Stimulated activated CD8-positive, alpha-beta memory T cell treated with anti-CD3 and anti-CD28 coated beads, Interleukin-2, amount 100 ng/mL, for 48 hours (primary cell): ENCODE data around the gene ZNF844.
"Not testable (repeated sequence)": the region's sequence is repeated elsewhere in the genome, so short reads cannot be mapped to it uniquely, and the experiment has no call there.

Experiments used
- DNase-seq, 2 donors: peaks; one replicate each; pipeline ENCODE4 v3.0.0-alpha.2; 2020; ENCODE audit warnings: low read depth in 2 of 2

ZNF844 gene

DNA sequence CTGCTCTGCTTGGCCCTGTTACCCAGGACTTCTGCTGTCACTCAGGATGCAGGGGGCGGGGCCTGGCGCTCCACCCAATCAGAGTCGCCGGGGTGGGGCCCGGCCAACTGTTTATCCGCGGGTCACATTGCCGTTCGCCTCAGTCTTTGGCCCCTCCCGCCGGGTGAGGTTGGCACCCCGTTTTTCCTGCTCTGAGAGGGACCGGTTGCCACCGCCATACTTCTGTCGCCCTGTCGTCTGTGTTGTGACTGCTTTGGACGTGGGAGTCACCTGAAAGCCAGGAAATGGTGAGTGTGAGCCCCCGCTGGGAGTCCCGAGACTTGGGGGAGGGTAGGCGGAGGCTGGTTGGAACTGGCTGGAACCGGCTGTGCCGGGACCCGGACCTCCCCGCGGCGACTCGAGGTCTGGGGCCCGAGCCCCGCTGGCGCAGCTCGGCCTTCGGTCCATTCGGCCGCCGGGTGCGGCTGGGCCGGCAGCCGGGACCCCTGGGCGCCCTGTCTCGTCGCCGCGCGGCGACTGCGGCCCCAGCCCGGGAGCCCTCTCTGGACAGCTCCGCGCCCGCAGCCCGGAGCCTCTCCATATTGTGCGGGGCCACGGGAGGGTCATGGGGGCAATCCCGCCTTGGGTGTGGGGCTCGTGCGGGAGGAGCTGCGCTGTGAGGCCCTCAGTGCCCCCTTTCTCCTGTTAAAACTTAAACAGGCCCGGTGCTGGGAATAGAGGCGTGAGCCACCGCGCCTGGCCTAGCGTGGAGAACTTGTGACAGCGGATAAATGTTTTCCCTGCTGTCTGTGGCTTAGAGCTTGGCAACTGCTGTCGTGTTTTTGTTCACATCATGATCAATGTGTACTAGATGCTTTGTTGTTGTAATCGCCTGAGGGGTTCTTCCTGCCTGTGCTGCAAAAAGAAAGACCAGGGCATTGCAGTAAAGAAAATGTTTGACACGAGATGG is at the start of gene ZNF844:
TSS of gene ZNF844 (plus strand) at position 142 of the 949 bp plus-strand sequence. CDS start at position 285, 143 bp downstream.
- DNase-seq = peak; percentile 66 to 74

DNA sequence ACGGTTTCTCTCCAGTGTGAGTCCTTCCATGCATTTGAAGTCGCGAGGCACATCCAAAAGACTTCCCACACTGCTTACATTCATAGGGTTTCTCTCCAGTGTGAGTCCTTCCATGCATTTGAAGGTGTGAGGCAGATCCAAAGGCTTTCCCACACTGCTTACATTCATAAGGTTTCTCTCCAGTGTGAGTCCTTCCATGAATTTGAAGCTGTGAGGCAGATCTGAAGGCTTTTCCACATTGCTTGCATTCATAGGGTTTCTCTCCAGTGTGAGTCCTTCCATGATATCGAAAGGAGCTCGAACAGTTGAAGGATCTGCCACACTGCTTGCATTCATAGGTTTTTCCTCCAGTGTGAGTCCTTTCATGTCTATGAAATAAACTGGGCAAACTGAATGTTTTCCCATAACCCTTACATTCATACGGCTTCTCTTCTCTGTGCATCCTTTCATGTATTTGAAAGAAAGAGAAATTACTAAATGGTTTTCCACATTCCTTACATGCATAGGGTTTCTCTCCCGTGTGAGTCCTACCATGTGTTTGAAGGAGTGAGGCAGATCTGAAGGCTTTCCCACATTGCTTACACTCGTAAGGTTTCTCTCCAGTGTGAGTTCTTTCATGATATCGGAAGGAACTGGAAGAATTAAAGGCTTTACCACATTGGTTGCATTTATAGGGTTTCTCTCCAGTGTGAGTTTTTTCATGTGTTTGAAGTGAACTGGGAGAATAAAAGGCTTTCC is 49.3 kb upstream of the ZNF844 start:
- no peak for DNase-seq

DNA sequence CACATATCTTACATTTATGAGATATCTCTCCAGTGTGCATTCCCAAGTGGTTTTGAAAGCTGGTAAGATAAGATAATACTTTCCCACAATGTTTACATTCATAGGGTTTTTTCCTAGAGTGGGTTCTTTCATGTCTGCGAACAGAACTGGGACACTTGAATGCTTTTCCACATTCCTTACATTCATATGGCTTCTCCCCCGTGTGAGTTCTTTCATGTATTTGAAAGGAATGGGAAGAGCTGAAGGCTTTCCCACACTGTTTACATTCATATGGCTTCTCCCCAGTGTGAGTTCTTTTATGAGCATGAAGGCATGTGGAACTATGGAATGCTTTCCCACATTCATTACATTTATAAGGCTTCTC is 48.8 kb upstream of the ZNF844 start:
- DNase-seq = no peak

DNA sequence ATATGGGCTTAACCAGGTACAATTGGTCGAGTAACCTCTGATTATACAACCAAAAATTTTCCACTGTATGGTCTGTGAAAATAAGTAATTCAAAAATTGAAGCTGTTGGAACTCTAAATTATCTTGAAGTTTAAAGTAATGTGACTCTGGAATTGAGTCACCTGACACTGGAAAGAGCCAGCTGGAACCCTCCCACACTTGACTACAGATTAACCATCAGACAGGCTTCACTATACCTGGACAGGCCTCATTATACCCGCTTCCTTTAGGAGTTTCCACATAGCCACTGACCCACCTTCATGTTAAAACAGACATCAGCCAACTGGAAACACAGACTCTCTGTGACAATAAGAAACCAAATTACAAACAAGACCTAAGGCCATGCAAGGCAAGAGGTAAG is 30.3 kb upstream of the ZNF844 start:
- DNase-seq = no peak

DNA sequence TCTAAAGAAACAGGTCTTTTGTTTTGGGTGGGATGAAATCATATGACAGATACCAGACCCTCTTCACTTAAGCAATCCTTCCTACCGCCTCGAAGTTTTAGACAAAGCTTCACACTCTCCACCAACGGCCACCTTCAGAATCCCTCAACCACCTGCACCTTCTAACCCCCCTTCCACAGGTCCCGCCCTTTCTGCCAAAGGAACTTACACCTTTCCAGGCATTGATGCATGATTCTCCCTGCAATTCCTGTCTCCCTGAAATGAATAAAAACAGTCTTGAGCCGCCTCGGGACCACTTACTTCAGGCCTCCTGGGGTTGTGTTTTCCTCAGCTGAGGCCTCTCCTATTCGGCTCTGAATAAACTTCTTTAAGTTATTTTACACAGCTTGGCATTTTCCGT is 29.9 kb upstream of the ZNF844 start:
- DNase-seq = no peak

DNA sequence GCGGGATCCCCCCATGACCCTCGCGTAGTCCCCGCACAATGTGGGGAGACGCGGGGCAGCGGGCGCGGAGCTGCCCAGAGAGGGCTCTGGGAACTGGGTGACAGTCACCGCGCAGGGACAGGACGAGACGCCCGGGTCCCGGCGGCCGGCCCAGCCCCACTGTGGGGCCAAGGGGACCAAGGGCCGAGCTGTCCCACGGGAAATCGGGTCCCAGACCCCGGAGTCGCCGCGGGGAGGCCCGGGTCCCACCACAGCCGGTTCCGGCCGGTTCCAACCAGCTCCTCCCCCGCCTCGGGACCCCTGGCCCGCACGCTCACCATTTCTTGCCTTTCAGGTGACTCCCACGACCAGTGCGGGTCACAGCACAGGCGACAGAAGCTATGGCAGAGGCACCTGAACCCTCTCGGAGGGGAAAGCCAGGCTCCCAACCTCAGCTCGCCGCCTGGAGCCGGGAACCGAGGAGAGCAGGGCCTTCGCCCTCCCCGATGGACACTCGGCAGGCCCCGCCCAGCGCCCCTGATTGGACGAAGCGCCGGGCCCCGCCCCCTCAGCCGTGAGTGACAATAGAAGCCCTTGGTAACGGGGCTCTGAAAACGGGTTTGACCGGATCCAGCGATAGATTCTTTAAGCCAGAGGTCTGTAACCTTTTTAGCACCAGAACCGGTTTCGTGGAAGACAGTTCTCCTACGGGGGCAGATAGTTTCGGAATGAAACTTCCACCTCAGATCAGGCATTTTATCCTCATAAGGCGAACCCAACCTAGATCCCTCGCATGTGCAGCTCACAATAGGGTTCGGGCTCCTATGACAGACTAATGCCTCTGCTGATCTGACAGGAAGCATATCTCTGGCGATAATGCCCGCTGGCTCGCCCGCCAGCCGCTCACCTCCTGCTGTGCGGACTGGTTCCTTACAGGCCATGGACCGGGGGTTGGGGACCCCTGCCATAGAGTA is 29.0 kb upstream of the ZNF844 start, which contains the start of gene ZNF433:
TSS of gene ZNF433 (minus strand) at position 460 of the 953 bp plus-strand sequence. CDS start at position 320, 140 bp downstream.
- peak; percentile 56 to 73 for DNase-seq

DNA sequence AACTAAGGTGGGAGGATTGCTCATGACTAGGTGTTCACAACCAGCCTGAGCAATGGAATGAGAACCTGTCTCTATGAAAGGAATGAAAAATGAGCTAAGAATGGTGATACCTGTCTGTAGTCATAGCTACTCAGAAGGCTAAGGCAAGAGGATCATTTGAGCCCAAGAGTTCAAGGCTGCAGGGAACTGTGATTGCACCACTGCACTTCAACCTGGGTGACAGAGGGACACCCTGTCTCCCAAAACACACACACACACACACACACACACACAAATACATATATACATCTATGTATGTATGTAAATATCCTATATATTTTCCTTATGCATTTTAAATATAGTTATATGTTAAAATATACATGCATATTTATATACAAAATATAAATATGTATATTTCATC is 21.6 kb upstream of the ZNF844 start:
- no peak for DNase-seq

DNA sequence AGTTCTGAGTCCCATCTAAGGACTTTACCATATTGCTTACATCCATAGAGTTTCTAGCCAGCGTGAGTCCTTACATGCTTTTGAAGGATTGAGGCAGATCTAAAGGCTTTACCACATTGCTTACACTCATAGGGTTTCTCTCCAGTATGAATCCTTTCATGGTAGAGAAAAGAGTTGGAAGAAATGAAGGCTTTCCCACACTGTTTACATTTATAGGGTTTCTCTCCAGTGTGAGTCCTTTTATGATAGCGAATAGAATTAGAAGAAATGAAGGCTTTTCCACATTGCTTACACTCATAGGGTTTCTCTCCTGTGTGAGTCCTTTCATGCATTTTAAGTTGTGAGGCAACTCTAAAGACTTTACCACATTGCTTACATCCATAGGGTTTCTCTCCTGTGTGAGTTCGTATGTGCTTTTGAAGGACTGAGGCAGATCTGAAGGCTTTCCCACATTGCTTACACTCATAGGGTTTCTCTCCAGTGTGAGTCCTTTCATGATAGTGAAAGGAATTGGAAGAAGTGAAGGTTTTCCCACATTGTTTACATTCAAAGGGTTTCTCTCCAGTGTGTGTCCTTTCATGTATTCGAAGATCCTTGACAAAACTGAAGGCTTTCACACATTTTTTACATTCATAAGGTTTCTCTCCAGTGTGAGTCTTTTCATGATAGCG is 20.6 kb upstream of the ZNF844 start:
- no peak for DNase-seq

DNA sequence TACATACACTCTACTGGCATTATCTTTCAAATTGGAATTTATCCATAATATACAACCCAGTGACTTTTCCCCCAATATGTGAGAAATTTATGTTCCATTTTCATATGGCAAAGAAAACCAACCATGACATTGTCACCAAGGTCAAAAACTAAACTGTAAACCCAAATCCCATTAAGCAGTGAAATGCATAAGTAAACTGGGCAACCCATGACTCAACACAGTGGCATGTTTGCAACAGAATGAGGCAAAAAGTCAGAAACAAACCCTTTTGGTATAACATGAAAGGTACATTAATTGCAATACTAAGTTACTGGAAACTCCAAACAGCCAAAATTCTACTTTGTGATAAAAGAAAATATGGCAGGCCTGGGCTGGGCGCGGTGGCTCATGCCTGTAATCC is 16.7 kb upstream of the ZNF844 start:
- DNase-seq = no peak

DNA sequence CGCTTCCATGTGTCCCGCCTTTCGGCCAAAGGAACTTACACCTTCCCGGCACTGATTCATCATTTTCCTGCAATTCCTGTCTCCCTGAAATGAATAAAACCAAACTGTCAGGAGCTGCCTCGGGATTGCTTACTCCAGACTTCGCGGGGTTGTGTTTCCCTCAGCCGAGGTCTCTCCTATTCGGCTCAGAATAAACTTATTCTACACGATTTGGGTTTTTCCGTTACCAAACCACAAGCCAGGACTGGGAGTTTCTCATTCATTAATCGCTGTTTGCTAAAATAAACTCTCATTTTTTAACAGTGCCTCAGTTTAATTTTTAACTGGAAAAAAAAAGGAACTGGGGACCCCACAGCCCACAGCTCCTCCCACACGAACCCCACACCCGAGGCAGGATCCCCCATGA is 12.4 kb upstream of the ZNF844 start:
- no peak for DNase-seq

DNA sequence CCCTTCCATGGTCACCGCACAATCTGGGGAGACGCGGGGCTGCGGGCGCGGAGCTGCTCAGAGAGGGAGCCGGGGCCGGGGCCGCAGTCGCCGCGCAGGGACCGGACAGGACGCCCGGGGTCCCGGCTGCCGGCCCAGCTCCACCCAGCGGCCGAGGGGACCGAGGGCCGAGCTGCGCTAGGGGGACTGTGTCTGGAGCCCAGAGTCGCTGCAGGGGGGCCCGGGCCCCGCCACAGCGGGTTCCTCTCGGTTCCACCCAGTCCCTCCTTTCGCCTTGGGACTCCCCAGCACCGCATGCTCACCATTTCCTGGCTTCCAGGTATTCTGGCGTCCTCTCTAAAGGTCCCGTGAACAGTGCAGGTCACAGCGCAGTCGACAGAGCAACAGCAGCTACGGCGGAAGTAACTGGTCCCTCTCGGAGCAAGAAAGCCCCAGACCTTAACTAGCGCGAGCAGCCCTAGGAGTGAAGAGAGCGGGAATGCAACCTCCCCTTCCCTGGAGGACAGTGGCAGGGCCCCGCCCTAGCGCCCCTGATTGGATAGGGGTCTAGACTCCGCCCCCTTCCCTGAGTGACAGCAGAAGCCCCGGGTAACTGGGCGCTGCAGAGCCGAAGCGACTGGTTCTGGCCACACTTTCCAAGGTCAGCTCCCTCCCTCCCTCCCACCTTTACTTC is 11.9 kb upstream of the ZNF844 start, which contains the start of gene ZNF878:
TSS of gene ZNF878 (minus strand) at position 465 of the 673 bp plus-strand sequence. CDS start at position 305, 160 bp downstream.
- peak; percentile 41 to 62 for DNase-seq

DNA sequence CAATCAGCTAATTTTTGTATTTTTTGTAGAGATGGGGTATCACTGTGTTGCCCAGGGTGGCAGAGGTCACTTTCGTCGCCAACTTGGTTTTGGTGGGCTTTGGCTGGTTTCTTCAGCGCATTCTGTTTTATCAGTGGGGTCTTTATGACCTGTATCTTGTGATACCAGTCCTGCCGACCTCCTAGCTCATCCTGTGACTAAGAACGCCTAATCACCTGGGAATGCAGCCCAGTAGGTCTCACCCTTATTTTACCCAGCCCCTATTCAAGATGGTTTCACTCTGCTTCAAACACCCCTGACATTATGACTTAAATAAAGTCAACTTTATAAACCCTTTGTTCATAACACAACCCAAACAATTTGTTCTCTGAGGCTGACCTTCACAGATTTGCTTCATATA is 8.7 kb upstream of the ZNF844 start:
- no peak for DNase-seq

DNA sequence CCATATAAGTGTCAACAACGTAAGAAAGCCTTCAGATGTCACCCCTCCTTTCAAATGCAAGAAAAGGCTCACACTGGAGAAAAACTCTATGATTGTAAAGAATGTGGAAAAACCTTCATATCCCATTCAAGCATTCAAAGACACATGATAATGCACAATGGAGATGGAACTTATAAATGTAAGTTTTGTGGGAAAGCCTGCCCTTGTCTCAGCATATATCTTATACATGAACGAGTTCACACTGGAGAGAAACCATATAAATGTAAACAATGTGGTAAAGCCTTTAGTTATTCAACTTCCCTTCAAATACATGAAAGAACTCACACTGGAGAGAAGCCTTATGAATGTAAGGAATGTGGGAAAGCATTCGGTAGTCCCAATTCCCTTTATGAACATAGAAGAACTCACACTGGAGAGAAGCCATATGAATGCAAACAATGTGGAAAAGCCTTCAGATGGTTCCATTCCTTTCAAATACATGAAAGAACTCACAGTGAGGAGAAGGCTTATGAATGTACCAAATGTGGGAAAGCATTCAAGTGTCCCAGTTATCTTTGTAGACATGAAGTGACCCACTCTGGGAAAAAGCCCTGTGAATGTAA is 11.1 kb downstream of the ZNF844 start:
- DNase-seq = no peak

DNA sequence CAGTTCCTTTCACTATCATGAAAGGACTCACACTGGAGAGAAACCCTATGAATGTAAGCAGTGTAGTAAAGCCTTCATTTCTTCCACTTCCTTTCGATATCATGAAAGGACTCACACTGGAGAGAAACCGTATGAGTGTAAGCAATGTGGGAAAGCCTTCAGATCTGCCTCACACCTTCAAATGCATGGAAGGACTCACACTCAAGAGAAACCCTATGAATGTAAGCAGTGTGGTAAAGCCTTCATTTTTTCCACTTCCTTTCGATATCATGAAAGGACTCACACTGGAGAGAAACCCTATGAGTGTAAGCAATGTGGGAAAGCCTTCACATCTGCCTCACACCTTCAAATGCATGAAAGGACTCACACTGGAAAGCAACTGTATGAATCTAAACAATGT is 11.8 kb downstream of the ZNF844 start:
- not testable (repeated sequence) for DNase-seq

DNA sequence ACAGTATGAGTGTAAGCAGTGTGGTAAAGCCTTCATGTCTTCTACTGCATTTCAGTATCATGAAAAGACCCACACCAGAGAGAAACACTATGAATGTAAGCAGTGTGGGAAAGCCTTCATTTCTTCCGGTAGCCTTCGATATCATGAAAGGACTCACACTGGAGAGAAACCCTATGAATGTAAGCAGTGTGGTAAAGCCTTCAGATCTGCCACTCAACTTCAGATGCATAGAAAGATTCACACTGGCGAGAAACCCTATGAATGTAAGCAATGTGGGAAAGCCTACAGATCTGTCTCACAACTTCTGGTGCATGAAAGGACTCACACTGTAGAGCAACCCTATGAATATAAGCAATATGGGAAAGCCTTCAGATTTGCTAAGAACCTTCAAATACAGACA is 12.8 kb downstream of the ZNF844 start:
- no peak for DNase-seq

DNA sequence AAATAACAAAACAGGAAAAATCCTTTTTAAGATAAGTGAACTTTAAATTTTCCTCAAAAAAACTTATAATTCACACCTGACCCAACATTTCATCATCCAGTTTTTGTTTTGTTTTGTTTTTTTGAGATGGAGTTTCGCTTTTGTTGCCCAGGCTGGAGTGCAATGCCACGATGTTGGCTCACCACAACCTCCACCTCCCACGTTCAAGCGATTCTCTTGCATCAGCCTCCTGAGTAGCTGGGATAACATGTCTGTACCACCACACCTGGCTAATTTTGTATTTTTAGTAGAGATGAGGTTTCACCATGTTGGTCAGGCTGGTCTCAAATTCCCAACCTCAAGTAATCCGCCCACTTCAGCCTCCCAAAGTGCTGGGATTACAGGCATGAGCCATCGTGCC is 18.8 kb downstream of the ZNF844 start:
- DNase-seq = not testable (repeated sequence)

DNA sequence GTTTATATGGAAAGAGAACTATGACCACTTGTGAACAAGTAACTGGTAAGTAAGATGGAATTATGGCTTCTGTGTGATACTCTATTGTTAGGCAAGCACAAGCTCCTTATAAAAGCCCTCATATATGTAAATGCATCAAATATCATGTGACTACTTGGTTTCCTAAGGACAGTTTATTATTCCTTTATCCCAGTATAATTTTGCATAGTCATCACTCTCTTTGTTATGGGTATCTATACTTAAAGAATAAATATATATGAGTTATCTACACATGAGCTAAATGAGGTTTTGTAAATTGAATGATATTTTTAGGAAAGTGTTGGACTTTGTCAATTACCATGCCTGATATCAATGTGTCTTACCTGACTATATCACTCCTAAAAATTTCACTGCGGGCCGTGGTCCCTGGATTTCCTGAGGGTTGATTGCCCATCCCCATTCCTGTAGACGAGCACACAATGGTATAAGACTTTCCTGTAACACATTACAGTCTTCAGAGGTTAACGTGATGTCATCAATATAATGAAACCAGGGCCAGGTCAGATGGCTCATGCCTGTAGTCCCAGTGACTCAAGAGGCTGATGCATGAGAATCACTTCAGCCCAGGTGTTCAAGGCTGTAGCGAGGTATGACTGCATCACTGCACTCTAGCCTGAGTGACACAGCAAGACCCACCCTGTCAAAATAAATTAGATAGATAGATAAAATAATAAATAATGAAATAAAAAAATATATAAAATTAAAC is 20.7 kb downstream of the ZNF844 start:
- no peak for DNase-seq

DNA sequence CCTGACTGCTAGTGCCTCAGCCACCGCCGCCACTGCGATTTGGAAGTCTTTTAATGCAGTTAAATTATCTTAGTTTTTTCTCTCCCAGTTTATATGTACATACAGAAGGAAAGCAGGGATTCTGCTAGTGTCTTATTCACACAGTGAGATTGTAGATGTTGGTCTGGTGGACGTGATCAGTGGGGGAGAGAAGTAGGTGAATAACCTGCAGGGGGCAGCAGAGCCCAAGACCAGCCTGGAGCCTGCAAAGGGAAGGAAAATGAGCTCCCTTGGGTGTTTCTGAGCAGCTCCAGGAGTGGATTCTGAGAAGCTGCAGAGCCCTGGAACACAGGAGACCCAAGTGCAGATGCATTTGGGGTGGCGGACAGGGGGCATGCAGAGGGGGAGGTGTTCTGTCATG is 26.3 kb downstream of the ZNF844 start:
- peak; percentile 24 to 71 for DNase-seq
